Suppressor macrophage treated with lipopolysaccharide for 4 hours (primary cell): Measurements from ENCODE around the gene OR4L1.
"Not testable (repeated sequence)": the region's sequence is repeated elsewhere in the genome, so short reads cannot be mapped to it uniquely, and the experiment has no call there.

Source experiments
- DNase-seq: peaks from one replicate; pipeline ENCODE4 v3.0.0-alpha.2; 2020

Gene OR4L1

GRCh38 chr14:20059745-20060144 is at the start of gene OR4L1:
OR4L1 (plus strand) TSS chr14:20060045; CDS start chr14:20060045, 0 bp downstream.
- no peak for DNase-seq

GRCh38 chr14:20019257-20019865 is 40.5 kb upstream of the OR4L1 start, which contains the start of gene OR4K14:
OR4K14 (minus strand) TSS chr14:20019307; CDS start chr14:20015193, 4,114 bp downstream.
- no peak for DNase-seq

GRCh38 chr14:20031058-20031457 is 28.8 kb upstream of the OR4L1 start:
- no peak for DNase-seq

- no peak for DNase-seq
Observed at GRCh38 chr14:20035449-20035848, 24.4 kb upstream of the OR4L1 start.

GRCh38 chr14:20035938-20036337 is 23.9 kb upstream of the OR4L1 start, which contains the start of gene OR4K13:
OR4K13 (minus strand) TSS chr14:20036038; CDS start chr14:20034758, 1,280 bp downstream.
- DNase-seq, result no peak

GRCh38 chr14:20044243-20044642 is 15.6 kb upstream of the OR4L1 start:
- no peak for DNase-seq

- no peak for DNase-seq
Observed at GRCh38 chr14:20048202-20048601, 11.6 kb upstream of the OR4L1 start.

- DNase-seq, result no peak
Observed at GRCh38 chr14:20092050-20092449, 32.2 kb downstream of the OR4L1 start.

- DNase-seq, result no peak
Observed at GRCh38 chr14:20093442-20093841, 33.6 kb downstream of the OR4L1 start.

- not testable (repeated sequence) for DNase-seq
Observed at GRCh38 chr14:20098926-20099770, 39.3 kb downstream of the OR4L1 start.

GRCh38 chr14:20110438-20110837 is 50.6 kb downstream of the OR4L1 start, which contains the start of gene OR4K17:
OR4K17 (plus strand) TSS chr14:20110739; CDS start chr14:20117500, 6,761 bp downstream.
- no peak for DNase-seq
